Measurements from ENCODE around the gene BLCAP.
"Not testable (repeated sequence)": the region's sequence is repeated elsewhere in the genome, so short reads cannot be mapped to it uniquely, and the experiment has no call there.

The BLCAP gene

GRCh38 chr20:37527638-37528445 is at the start of gene BLCAP:
BLCAP (minus strand) TSS chr20:37527876; CDS start chr20:37519174, 8,702 bp downstream.
- no peak for FAIRE-seq

GRCh38 chr20:37577436-37577835 is 49.8 kb upstream of the BLCAP start:
- FAIRE-seq: not testable (repeated sequence)

- no peak for FAIRE-seq
Observed at GRCh38 chr20:37576911-37577310, 49.2 kb upstream of the BLCAP start.

GRCh38 chr20:37575884-37576283 is 48.2 kb upstream of the BLCAP start:
- no peak for FAIRE-seq

GRCh38 chr20:37574199-37574890 is 46.7 kb upstream of the BLCAP start:
- FAIRE-seq: no peak

- FAIRE-seq: no peak
Observed at GRCh38 chr20:37573626-37574198, 46.0 kb upstream of the BLCAP start.

- no peak for FAIRE-seq
Observed at GRCh38 chr20:37571033-37571432, 43.4 kb upstream of the BLCAP start.

GRCh38 chr20:37570419-37570818 is 42.7 kb upstream of the BLCAP start:
- no peak for FAIRE-seq

- FAIRE-seq: no peak
Observed at GRCh38 chr20:37567671-37568588, 40.3 kb upstream of the BLCAP start.

- no peak for FAIRE-seq
Observed at GRCh38 chr20:37567331-37567665, 39.6 kb upstream of the BLCAP start.

- FAIRE-seq: no peak
Observed at GRCh38 chr20:37566590-37567330, 39.1 kb upstream of the BLCAP start.

- FAIRE-seq: no peak
Observed at GRCh38 chr20:37565134-37565811, 37.6 kb upstream of the BLCAP start.

- no peak for FAIRE-seq
Observed at GRCh38 chr20:37564388-37565133, 36.9 kb upstream of the BLCAP start.

- no peak for FAIRE-seq
Observed at GRCh38 chr20:37564016-37564387, 36.3 kb upstream of the BLCAP start.

GRCh38 chr20:37562695-37563480 is 35.2 kb upstream of the BLCAP start:
- no peak for FAIRE-seq

- FAIRE-seq: no peak
Observed at GRCh38 chr20:37560629-37561028, 33.0 kb upstream of the BLCAP start.

- no peak for FAIRE-seq
Observed at GRCh38 chr20:37559312-37560027, 31.8 kb upstream of the BLCAP start.

- FAIRE-seq: no peak
Observed at GRCh38 chr20:37558779-37559178, 31.1 kb upstream of the BLCAP start.

GRCh38 chr20:37558306-37558705 is 30.6 kb upstream of the BLCAP start:
- no peak for FAIRE-seq
